HG03139 (cell line): Measurements from ENCODE around the gene ETFB.
A peak's percentile ranks its signal among the peaks of the same experiment; 100 is the strongest.
"Not testable (repeated sequence)": the region's sequence is repeated elsewhere in the genome, so short reads cannot be mapped to it uniquely, and the experiment has no call there.

Source experiments
- ATAC-seq: cut with Tn5 transposase; IDR thresholded peaks from one replicate; pipeline ENCODE4 v1.9.1; 2021; ENCODE audit not compliant: unreplicated experiment

Gene ETFB

GRCh38 chr19:51365965-51366388 is at the start of gene ETFB:
TSS of gene ETFB (minus strand) at chr19:51366388. CDS start at chr19:51366326, 62 bp downstream.
- ATAC-seq: no peak

DNA sequence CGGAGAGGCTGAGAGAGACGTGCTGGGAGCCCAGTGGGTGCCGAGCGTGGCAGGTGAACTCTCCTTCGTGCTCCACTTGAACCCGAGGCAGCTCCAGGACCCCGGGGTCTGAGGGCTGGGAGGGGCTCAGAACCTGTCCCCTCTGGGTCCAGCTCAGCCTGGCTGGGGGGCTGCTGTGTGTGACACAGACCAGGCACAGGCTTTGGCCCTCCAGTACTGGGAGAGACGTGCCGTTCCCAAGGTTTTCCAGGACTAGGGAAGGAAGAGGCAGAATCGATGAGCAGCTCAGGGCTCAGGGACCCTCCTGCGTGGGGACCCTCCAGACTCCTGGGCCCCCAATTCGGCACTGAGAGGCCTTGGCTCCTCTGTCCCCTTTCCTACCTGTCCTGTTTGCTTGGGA is 49.0 kb upstream of the ETFB start:
- ATAC-seq: no peak

GRCh38 chr19:51410950-51411748 is 45.0 kb upstream of the ETFB start:
- no peak for ATAC-seq

- no peak for ATAC-seq
Measured at GRCh38 chr19:51407511-51408131, 41.4 kb upstream of the ETFB start.

DNA sequence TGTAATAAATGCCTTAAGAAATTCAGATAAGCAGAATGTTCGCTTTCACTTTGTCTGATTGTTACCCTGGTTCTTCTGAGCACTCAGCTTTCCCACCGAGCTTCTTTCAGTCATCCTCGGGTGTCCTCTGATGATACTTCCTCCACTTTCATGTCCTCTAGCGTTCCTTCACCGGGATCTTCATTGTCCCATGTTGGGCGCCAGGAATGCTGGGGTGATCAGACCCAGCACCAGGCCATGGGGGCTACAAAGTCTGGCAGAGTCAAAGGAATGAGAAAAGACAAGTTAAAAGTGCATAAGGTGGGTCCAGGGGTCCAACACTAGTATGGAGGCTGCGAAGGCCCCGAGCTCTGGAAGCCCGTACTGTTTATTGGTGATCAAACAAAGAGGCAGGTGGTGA is 35.9 kb upstream of the ETFB start:
- ATAC-seq: no peak

DNA sequence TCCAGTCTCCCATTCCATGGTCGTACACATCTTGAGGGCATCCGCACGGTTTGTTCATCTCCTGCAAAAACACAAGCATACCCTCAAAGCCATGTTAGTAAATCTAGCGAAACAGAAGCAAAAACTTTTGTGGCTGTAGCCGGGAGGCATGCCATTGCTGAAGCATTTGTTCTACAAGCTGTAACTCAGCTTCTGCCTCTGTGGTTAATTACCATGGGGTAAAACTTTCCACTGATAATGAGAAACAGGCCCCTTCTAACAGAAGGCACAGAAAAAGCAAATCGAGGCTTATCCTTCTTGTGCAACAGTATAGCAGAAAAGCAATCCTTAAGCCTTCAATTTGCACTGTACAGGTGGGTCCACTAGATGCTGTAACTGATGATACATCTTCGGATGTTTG is 33.7 kb upstream of the ETFB start:
- not testable (repeated sequence) for ATAC-seq

- no peak for ATAC-seq
Measured at GRCh38 chr19:51399231-51399630, 33.0 kb upstream of the ETFB start.

- no peak for ATAC-seq
Measured at GRCh38 chr19:51398096-51398704, 32.0 kb upstream of the ETFB start.

DNA sequence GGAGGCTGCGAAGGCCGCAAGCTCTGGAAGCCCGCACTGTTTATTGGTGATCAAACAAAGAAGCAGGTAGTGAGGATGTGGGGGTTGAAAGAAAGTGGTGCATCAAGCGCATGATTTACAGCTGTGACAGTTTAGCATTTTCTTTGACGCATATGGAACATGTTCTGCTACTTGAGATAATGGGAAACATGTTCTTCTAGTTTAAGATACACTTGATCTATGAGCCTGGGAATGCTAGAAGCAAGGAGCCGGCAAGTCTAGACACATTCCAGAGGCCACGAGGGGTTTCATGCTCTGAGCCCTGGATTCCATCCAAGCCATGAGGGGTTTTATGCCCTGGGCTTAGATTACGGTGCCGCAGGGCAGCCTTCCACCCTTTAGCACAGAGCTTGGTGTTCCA is 31.3 kb upstream of the ETFB start:
- ATAC-seq: not testable (repeated sequence)

- ATAC-seq: no peak
Measured at GRCh38 chr19:51396175-51396574, 30.0 kb upstream of the ETFB start.

- ATAC-seq: peak; percentile 78
Measured at GRCh38 chr19:51394050-51394836, 28.1 kb upstream of the ETFB start.

GRCh38 chr19:51392701-51393100 is 26.5 kb upstream of the ETFB start:
- no peak for ATAC-seq

DNA sequence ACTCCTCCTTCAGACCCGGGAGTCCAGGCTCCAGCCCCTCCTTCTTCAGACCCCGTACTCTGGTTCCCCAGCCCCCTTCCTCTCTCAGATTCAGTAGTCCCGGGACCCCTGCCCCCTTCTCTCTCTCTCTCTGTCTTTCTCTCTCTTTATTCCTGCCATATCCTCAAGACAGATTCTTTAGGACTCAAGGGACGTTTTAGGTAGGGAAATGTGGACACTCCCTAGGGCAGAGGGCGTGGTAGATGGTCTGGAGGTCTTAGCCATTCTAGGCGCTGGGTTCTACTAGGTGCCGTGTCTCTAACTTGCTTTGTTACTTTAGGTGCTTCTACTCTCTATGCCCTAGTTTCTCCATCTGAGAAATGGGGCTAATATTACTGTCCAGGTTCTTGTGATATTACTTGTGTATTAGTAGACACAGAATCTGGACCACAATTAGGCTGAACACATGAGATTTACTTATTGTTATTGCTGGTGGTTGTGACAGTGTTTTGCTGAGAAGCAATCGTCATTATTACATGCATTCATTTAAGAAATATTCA is 25.0 kb upstream of the ETFB start:
- no peak for ATAC-seq

DNA sequence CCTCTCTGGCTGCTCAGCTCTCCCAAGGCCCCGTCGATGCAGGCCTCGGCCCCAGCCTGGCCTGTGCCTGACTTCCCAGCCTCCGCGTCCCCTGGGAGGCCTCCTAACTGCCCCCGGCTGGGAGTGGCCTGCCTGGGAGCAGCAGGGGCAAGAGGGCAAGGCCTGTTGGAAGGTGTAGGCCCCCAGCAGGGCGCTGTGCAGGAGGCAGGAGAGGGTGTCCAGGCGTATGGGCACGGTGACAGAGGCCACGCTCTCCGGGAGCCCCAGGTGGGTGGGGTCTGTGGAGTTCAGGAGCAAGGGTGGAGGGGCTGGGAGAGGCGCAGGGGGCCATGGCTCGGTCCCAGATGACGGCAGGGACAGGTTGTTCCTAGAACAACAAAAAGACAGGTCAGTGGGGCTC is 23.0 kb upstream of the ETFB start:
- ATAC-seq: no peak

DNA sequence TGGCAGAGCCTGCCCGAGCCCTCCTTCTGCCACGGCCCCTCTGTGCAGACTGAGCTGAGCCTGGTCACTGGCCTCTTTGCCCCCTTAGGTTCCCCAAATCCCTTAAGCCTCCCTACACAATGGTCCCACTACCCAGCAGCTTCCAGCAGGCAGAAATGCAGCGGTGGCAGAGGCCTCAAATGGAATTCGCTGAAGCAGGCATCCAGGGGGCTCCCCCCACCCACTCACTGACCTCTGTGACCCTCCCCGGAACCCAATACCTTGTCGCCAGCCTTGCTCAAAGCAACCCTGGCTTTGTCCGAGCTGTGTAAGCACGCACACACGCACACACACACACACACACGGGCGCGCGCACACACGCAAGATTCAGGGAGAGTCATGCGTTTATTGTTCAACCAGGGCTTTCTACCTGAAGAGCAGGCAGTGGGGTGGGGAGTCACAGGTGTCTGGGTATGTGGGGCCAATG is 21.8 kb upstream of the ETFB start, which contains the start of gene LIM2:
LIM2 (minus strand) TSS at position 51 of the 466 bp plus-strand sequence. CDS start 531 bp downstream, outside the sequence.
- no peak for ATAC-seq

DNA sequence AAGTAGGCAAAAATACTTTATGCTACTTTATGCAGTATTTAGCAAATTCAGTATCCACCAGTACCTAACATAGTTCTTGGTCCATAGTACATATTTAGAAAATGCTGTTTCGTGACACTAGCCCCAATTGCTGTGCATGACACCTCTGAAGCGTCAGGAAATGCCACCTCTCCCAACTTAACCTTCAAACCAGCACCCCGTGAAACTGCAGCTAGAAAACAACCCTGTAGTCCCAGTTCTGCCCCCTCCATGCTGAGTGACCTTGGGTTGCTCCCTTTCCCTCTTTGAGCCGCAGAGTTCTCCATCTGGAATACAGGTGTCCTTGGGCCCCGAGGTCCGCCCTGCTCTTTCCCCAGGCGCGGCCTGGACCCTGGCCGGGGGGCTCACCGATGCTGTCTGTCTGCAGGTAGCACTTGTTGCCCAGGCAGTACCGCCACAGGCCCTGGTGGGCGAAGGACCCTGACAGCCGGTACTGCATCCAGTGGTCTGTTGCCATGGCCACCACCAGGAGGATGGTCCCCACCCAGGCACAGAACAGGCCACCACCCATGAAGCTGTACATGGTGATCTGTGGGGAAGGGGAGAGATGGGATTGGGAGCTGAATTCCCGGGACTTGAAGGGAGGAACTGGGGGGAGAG is 20.8 kb upstream of the ETFB start:
- ATAC-seq: no peak

GRCh38 chr19:51382004-51382403 is 15.8 kb upstream of the ETFB start:
- no peak for ATAC-seq

DNA sequence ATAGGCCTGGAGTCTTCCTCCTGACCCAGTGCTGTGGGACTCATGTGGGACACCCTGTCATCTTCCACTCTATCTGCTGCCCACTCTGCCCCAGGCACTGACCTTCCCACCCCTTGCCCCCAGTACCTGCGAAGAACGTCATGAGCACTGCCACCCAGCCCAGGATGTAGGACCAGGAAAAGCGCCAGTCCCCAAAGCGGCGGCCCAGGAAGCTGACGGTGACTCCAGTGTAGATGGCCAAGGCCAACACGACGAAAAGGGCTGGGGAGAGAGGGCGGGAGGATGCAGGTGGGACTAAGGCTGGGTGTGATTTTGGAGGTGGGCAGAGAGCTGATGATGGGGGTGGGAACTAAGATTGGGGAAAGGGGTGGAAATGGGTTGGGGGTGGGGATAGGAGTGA is 14.2 kb upstream of the ETFB start:
- ATAC-seq: no peak

DNA sequence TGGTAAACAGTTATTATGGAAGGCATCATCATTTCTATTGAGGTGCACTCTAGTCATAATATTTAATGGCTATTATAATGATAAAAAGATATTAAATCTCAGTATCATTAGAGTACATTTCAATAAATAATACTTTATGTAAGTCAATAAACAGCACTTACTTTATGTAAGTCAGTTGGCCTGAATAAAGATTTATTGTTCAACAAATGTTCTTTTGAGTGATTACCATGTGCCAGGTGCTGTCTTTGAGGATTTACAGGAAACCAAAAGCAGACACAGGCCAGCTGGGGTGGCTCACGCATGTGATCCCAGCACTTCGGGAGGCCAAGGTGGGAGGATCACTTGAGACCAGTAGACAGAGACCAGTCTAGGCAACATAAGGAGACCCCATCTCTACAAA is 11.2 kb upstream of the ETFB start:
- ATAC-seq: no peak

- no peak for ATAC-seq
Measured at GRCh38 chr19:51375504-51376221, 9.5 kb upstream of the ETFB start.
